Stimulated activated CD4-positive, alpha-beta T cell treated with anti-CD3 and anti-CD28 coated beads, Interleukin-1b, Interleukin-23, amount 100 ng/mL, for 4 hours (primary cell): Measurements from ENCODE around the gene SLC25A22.

Source experiments
- DNase-seq, 2 donors: peaks; one replicate each; pipeline ENCODE4 v3.0.0-alpha.2; 2020; ENCODE audit warnings: low read depth in 2 of 2

SLC25A22 gene

GRCh38 chr11:798093-798713 is at the start of gene SLC25A22:
Gene SLC25A22 (minus strand): TSS chr11:798281. CDS start chr11:795006, 3,275 bp downstream.
- DNase-seq = peak; percentile 75 to 87

- DNase-seq = no peak
Measured at GRCh38 chr11:847876-848275, 49.8 kb upstream of the SLC25A22 start.

- no peak for DNase-seq
Measured at GRCh38 chr11:846496-847098, 48.5 kb upstream of the SLC25A22 start.

GRCh38 chr11:845872-846495 is 47.9 kb upstream of the SLC25A22 start:
- DNase-seq = no peak

- DNase-seq = no peak
Measured at GRCh38 chr11:844693-845644, 46.9 kb upstream of the SLC25A22 start.

- DNase-seq = no peak
Measured at GRCh38 chr11:843818-844692, 46.0 kb upstream of the SLC25A22 start.

GRCh38 chr11:843086-843734 is 45.1 kb upstream of the SLC25A22 start:
- DNase-seq = no peak

GRCh38 chr11:842370-843002 is 44.4 kb upstream of the SLC25A22 start, which contains the start of the genes POLR2L and TSPAN4:
Gene POLR2L (minus strand): TSS chr11:842529. CDS start chr11:842508, 21 bp downstream.
Gene TSPAN4 (plus strand): TSS chr11:842852. CDS start chr11:850305, 7,453 bp downstream.
- peak; percentile 82 to 89 for DNase-seq

- DNase-seq = no peak
Measured at GRCh38 chr11:841981-842369, 43.9 kb upstream of the SLC25A22 start.

GRCh38 chr11:839875-840617 is 42.0 kb upstream of the SLC25A22 start:
- no peak for DNase-seq

GRCh38 chr11:839280-839623 is 41.2 kb upstream of the SLC25A22 start:
- DNase-seq = no peak

- no peak for DNase-seq
Measured at GRCh38 chr11:838441-839279, 40.6 kb upstream of the SLC25A22 start.

- DNase-seq = no peak
Measured at GRCh38 chr11:837990-838307, 39.9 kb upstream of the SLC25A22 start.

GRCh38 chr11:837189-837989 is 39.3 kb upstream of the SLC25A22 start:
- no peak for DNase-seq

- no peak for DNase-seq
Measured at GRCh38 chr11:836700-837099, 38.6 kb upstream of the SLC25A22 start.

- no peak for DNase-seq
Measured at GRCh38 chr11:836274-836673, 38.2 kb upstream of the SLC25A22 start.
